ENCODE measurements around the gene CNIH2. TPM values are rescaled to one million over a fixed set of nuclear protein-coding genes. Genes with fewer than 3 reads are reported as not detected.

The CNIH2 gene
- polyA plus RNA-seq, 1 donor from 2014 or later = 47.9 TPM

GRCh38 chr11:66264914-66265313 is 13.1 kb upstream of the CNIH2 start:
- Histone ChIP-seq H3K79me2 (replicated peaks; ENCODE audit: insufficient read depth, low read length) (peaks cover 14% of the 10 kb centered on the region), H3K9me2 (ENCODE audit: insufficient read depth, low read length) (no peaks in the 10 kb centered on the region), H3K4me3 (ENCODE audit: low read length) (no peak overlapping the region), H4K20me1 (ENCODE audit: insufficient read depth) (peaks cover 1% of the 10 kb centered on the region), H3K4me2 (ENCODE audit: low read length) (no peak overlapping the region), H3F3A (ENCODE audit: insufficient read depth, low read length, poor library complexity, severe bottlenecking) (no peaks in the 10 kb centered on the region), H3K9me3 (ENCODE audit: low read length) (no peaks in the 10 kb centered on the region), H2AFZ (ENCODE audit: low read depth, low read length) (no peak overlapping the region), H3K36me3 (ENCODE audit: insufficient read depth, low read length) (peaks cover 3% of the 10 kb centered on the region), H3K9ac (ENCODE audit: low read length) (no peak overlapping the region), H3K27ac (ENCODE audit: low read length) (no peak overlapping the region), H3K27me3 (ENCODE audit: insufficient read depth, low read depth, low read length) (no peaks in the 10 kb centered on the region)
- TF ChIP-seq REST (IDR thresholded peaks at IDR 0.05; ENCODE audit: borderline replicate concordance) (no peak), SMC3 (conservative IDR thresholded peaks at IDR 0.05; ENCODE audit: poor library complexity) (no peak), POLR2AphosphoS5 (IDR thresholded peaks at IDR 0.05) (no peak), CTCF (IDR thresholded peaks at IDR 0.05; ENCODE audit: poor library complexity, severe bottlenecking) (peak; percentile 39), EP300 (conservative IDR thresholded peaks at IDR 0.05; ENCODE audit: poor library complexity, severe bottlenecking) (no peak)

GRCh38 chr11:66265531-66266377 is 12.2 kb upstream of the CNIH2 start:
- Histone ChIP-seq H3F3A (ENCODE audit: insufficient read depth, low read length, poor library complexity, severe bottlenecking) (no peaks in the 10 kb centered on the region), H3K27me3 (ENCODE audit: insufficient read depth, low read depth, low read length) (no peaks in the 10 kb centered on the region), H3K27ac (ENCODE audit: low read length) (no peak overlapping the region), H3K36me3 (ENCODE audit: insufficient read depth, low read length) (no peaks in the 10 kb centered on the region), H4K20me1 (ENCODE audit: insufficient read depth) (no peaks in the 10 kb centered on the region), H3K9me2 (ENCODE audit: insufficient read depth, low read length) (no peaks in the 10 kb centered on the region), H3K79me2 (replicated peaks; ENCODE audit: insufficient read depth, low read length) (peaks cover 19% of the 10 kb centered on the region), H3K9ac (ENCODE audit: low read length) (no peak overlapping the region), H3K9me3 (ENCODE audit: low read length) (no peaks in the 10 kb centered on the region), H2AFZ (ENCODE audit: low read depth, low read length) (no peak overlapping the region), H3K4me2 (ENCODE audit: low read length) (no peak overlapping the region), H3K4me3 (ENCODE audit: low read length) (no peak overlapping the region)
- TF ChIP-seq EZH2 (IDR thresholded peaks at IDR 0.05; ENCODE audit: borderline replicate concordance, insufficient read depth, low read length, poor library complexity, severe bottlenecking) (no peak), CTCF (IDR thresholded peaks at IDR 0.05; ENCODE audit: poor library complexity, severe bottlenecking) (no peak), EP300 (conservative IDR thresholded peaks at IDR 0.05; ENCODE audit: poor library complexity, severe bottlenecking) (no peak), RAD21 (conservative IDR thresholded peaks at IDR 0.05) (no peak), SMC3 (conservative IDR thresholded peaks at IDR 0.05; ENCODE audit: poor library complexity) (no peak), MXI1 (conservative IDR thresholded peaks at IDR 0.05; ENCODE audit: poor library complexity, severe bottlenecking) (no peak)

All from neural cell (in vitro differentiated cells).